HG02973 (cell line): ENCODE results near the gene RPS3.

Experiments
- ATAC-seq: cut with Tn5 transposase; IDR thresholded peaks from one replicate; pipeline ENCODE4 v1.9.1; 2021; ENCODE audit warnings: moderate library complexity; ENCODE audit not compliant: unreplicated experiment

RPS3 gene

GRCh38 chr11:75433443-75433842 lies 34.1 kb downstream of the RPS3 start:
- ATAC-seq = no peak

- ATAC-seq = no peak
Observed at GRCh38 chr11:75434051-75434450, 34.7 kb downstream of the RPS3 start.

- ATAC-seq = no peak
Observed at GRCh38 chr11:75434886-75435570, 35.7 kb downstream of the RPS3 start.

- no peak for ATAC-seq
Observed at GRCh38 chr11:75435571-75435925, 36.2 kb downstream of the RPS3 start.

- ATAC-seq = no peak
Observed at GRCh38 chr11:75436806-75437205, 37.5 kb downstream of the RPS3 start.

GRCh38 chr11:75437966-75438659 lies 38.8 kb downstream of the RPS3 start:
- no peak for ATAC-seq

GRCh38 chr11:75439026-75439425 lies 39.7 kb downstream of the RPS3 start:
- no peak for ATAC-seq

GRCh38 chr11:75439495-75440120 lies 40.3 kb downstream of the RPS3 start:
- no peak for ATAC-seq

GRCh38 chr11:75440960-75441803 lies 41.9 kb downstream of the RPS3 start:
- ATAC-seq = no peak

- ATAC-seq = no peak
Observed at GRCh38 chr11:75441804-75442132, 42.5 kb downstream of the RPS3 start.

- ATAC-seq = no peak
Observed at GRCh38 chr11:75442161-75442885, 43.0 kb downstream of the RPS3 start.

GRCh38 chr11:75443043-75443442 lies 43.7 kb downstream of the RPS3 start:
- ATAC-seq = no peak

- ATAC-seq = no peak
Observed at GRCh38 chr11:75445315-75445953, 46.1 kb downstream of the RPS3 start.

GRCh38 chr11:75447415-75447814 lies 48.1 kb downstream of the RPS3 start:
- ATAC-seq = no peak

GRCh38 chr11:75449271-75449670 lies 50.0 kb downstream of the RPS3 start:
- ATAC-seq = no peak

- ATAC-seq = no peak
Observed at GRCh38 chr11:75449776-75450175, 50.5 kb downstream of the RPS3 start.

GRCh38 chr11:75450236-75450635 lies 50.9 kb downstream of the RPS3 start:
- ATAC-seq = no peak

- ATAC-seq = no peak
Observed at GRCh38 chr11:75450826-75451821, 51.8 kb downstream of the RPS3 start.
